ENCODE data around the gene DYSF. TPM values are rescaled to one million over a fixed set of nuclear protein-coding genes. Genes with fewer than 3 reads are reported as not detected.

The DYSF gene
- total RNA-seq, 1 donor from 2014 or later: 100 TPM

DNA sequence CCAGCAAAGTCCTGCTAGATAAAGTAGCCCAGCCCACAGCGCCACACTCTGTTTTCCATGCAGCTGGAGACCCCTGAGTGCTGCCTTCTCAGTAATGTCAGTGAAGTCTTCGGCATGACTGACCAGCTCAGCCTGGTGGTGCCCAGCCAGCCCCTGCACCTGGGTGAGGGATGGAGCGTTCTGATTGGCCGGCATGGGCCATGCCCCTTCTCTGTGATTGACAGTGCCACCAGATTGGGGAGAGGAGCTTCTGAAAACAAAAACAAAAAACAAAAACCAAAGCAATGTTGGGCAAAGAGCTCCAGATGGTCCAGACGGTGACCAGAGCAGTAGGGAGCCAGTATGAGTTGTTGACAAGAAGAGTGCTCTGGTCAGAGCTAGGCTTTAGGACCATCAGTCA is 122.6 kb downstream of the DYSF start:
- no peak for DNase-seq

DNA sequence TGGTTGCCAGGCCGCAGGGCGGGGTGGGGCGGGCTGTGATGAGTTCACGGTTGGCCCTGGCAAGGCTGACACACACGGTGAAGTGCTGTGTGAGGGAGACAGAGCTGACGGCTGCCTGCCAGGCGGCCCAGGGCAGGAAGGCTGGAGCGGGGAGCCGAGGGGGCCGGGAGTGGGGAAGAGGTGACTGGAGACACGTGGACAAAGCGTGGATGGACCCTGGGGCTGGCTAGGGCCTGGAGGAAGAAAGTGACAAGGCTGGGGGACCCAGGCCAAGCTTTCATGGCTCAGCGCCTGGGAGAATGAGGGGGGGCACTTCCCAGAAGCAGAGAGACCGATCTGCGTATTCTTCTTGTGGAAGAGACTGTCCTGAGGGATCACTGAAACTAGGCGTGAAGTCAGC is 123.2 kb downstream of the DYSF start:
- peak; percentile 59 for DNase-seq

DNA sequence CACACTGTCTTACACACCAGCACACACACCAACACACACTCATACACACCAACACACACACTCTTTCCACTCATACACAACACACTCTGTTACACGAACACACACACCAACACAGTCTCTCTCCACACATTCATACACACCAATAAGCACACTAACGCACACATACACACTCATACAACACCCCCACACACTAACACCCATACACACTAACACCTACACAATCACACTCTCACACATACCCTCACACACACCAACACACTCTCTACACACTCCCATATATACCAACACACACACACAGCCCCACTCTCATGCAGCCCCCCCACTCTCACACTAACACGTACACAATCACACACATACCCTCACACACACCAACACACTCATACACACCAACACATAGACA is 123.8 kb downstream of the DYSF start:
- no peak for DNase-seq

DNA sequence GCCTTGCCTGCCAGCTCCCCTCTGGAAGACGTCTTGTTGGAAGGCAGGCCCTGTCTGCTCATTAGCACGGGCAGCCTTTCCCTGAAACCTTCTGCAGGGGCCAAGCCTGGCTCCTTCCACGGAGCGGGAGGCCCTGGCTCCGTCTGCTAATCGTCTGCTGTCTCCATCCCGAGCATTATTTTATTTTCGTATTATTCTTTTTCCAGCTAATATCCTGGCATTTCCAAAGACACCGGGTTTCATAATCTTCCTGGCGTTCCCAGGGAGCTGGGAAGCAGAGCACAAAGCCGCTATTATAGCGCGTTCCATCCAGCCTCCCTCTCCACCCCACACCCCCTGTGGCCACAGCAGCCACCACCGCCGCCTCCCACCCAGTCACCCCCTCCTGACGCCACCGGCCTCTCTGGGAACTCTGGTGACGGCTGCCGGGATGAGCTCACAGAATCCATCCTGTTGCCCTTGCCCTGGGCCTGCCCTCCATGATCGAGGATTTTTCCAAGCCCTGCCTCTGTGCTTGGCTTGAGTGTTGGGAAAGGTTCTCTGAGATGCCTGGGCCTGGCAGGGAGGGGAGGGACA is 125.5 kb downstream of the DYSF start:
- DNase-seq: peak; percentile 61

DNA sequence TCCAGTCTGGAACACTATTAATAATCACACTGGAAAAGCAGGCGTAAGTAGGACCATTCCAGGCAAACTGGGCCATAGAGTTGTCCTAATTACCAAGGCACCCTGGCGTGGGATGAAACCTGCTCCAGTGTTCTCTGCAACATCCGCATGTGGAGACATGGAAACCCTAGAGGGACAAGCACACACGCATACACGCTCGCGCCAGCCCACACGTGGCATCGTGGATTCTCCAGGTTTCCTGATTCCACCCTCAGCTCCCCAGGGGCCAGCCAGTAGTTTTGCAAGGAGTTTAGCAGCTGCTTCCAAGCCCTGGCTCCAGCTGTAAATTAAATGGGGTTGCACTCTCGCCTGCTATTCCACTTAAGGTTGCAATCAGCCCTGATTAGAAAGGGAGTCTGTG is 127.7 kb downstream of the DYSF start:
- peak; percentile 54 for DNase-seq

DNA sequence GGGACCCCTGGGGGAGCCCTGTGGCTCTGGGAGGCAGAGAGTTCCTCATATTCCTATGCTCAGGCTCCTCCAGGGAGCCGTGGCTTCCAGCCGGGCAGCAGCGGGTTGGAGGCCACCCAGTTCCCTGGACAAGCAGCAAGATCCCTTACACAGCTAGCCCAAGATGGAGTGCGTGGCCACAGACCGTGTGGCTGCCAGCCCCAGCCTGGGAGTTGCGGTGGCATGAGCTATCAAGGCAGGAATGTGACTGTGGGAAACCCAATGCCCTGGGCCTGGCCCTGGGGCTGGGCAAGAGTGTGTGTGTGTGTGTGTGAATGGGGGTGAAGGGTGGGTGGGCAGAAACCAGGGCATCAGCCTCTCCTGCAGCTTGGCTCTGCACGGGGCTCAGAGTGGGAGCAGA is 130.5 kb downstream of the DYSF start:
- no peak for DNase-seq

- DNase-seq: no peak
Observed at GRCh38 chr2:71586471-71586870, 133.1 kb downstream of the DYSF start.

GRCh38 chr2:71587509-71588073 is 134.2 kb downstream of the DYSF start:
- DNase-seq: no peak

DNA sequence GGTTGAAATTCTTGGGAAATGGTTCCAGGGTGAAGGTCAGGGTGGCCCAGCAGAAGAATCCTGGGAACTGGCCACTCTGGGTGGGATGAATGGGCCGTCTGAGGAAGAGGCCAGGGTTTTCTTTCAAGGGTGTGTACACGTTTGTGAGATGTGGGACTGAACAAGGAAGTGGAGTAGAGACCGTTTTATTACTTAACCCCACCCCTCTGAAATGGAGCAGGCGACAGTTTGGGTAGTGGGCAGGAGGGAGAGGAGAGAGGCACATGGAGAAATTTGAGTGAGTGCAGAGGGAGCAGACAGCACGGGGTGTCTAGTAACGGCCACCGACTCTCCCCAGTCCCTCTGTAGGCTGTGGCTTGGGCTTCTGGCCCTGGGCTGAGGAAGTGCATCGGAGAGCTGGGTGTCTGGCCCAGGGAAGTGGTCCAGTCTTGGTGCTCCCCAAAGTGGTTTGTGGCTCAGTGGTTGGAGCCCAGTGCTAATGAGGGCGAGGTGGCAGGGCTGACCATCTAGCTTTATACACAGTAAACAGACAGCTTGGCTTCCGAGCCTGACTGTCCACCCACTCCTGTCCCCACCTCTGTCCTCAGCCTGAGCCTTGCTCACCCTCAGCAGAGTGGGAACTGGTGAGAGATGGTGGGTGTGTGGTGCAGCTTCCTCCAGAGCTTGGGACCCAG is 135.3 kb downstream of the DYSF start:
- DNase-seq: no peak

GRCh38 chr2:71589763-71590162 is 136.4 kb downstream of the DYSF start:
- DNase-seq: no peak

DNA sequence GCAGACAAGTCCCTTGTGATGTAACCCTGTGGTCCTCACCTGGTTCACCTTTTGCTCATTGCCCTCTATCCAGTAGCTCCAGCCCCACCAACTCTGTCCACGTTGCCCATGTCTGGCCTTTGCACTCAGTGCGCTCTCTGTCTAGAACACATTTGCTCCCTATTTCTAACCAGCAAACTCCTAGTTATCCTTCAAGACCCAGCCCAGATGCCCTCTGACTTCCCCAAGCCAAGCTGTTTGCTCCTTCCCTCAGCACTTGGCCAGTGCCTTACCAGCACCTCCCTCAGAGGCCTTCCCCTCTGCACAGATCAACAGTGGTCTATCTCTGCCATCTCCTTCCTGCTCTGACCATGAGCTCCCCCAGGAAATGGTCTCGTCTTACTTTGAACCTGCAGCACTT is 137.7 kb downstream of the DYSF start:
- no peak for DNase-seq

- peak; percentile 54 for DNase-seq
Observed at GRCh38 chr2:71592181-71592711, 138.9 kb downstream of the DYSF start.

DNA sequence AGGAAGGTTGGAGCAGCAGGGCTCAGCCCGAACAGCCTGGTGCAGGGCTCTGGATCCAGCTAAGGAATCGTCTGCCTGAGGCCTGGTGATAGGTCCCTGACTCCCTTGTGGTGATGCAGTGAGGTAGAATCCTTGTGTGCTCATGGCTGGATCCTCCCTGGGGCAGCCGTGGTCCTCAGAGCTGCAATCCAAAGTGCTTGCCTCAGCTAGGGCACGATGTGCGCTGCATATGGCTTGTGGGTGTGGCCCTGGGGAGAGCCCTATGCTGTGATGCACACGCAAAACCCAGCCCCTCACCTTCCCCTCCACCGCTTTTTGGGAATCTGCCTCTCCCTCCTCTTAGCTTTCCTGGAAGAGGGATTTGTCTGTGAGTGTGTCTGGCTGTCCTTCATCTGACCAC is 142.2 kb downstream of the DYSF start:
- peak; percentile 59 for DNase-seq

- DNase-seq: peak; percentile 77
Observed at GRCh38 chr2:71596011-71596410, 142.7 kb downstream of the DYSF start.

DNA sequence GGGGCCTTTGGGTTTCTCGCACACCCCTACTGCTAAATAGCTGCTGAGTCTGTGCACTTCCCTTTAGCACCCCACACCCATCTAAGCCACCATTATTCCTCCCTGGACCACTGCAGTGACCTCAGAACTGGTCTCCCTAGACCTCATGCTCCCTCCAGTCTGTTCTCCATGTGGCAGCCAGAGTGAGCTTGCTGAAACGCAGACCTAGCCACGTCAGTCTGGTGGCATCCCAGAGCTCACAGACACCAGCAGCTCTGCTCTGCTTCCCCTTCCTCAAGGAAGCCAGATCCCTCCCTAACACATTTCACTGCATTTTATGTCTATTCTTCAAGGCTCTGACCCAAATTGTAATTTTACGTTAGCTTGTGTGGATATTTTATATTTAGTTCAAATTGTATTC is 144.4 kb downstream of the DYSF start:
- no peak for DNase-seq

DNA sequence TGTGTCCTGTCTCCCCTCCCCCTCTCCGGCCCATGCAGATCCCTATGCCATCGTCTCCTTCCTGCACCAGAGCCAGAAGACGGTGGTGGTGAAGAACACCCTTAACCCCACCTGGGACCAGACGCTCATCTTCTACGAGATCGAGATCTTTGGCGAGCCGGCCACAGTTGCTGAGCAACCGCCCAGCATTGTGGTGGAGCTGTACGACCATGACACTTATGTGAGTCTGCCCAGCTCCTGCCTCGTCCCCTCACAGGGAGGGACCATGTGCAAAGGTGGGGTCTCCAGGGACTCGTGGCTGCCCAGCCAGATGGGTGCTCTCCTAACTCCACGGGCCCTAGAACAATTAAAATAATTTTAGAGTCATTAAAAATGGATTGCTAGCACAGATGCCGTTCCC is 145.2 kb downstream of the DYSF start:
- DNase-seq: no peak

GRCh38 chr2:71599038-71599437 is 145.7 kb downstream of the DYSF start:
- no peak for DNase-seq

DNA sequence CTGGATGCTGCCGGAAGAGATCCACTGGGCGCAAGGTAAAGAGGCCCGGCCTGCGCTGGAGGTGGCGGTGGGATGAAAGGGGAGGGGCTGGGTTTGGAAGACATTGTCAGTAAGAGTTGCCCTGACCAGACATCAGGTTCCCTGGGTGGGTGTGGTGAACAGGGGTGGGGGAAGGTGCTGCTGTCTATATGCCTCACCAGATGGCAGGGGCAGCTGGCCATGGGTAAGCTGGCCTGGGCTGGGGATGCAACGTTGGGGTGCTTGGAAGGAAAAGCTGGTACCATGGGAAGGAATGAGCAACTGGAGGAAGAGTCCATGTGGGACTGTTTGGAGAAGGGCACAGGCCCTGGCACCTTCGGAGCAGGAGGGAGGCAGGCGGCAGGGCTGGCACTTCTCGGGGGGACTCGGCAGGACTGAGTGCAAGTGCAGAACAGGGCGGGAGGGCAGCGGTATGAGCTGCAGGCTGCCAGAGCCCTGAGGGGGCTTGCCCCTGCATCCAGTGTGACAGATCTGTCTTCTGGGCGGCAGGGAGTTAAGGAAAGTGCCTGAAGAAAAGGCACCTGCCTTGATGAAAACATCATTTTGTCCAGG is 146.4 kb downstream of the DYSF start:
- DNase-seq: no peak

GRCh38 chr2:71600555-71600954 is 147.2 kb downstream of the DYSF start:
- DNase-seq: no peak

- no peak for DNase-seq
Observed at GRCh38 chr2:71601136-71602114, 148.1 kb downstream of the DYSF start.

DNA sequence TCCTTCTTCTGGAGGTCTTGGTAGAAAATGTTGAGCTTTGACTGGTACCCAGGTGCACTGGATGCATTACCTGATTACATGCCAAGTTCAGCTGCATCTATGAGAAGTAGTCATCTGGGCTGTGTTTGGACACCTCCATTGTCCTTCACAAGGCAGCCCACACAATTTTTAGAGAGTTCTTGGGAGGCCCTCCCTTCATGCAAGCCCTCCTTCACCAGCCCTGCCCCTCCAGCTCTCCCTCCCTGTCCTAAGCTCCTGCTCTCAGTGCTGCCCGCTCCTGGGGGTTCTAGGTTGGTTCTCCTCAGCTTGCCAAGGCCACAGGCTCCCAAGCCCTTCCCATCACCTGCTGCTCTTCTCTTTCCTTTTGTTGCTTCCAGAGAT is 148.7 kb downstream of the DYSF start:
- DNase-seq: no peak

DNA sequence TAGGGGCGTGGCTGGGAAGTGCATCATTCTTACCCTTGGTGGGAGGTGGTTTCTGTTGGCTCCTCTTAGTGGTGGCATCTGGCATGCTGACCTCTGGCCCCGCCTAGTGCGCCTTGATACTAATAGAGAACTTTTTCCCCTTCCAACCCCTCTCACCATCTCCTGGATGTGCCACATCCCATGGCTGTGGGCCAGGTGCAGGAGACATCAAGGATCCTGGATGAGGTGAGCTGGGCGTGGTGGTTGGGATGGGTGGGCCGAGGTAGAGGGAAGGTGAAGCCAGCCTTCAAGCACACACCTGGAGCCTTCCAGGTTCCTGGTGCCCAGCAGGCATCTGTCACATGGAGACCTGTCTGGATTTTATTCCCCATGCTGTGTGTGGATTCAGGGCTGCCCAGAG is 149.2 kb downstream of the DYSF start:
- no peak for DNase-seq
